Stomach smooth muscle (tissue), 2 donors: ENCODE measurements around the gene CLEC2L.

Experiments used
- H3K27ac ChIP-seq: one replicate; pipeline ENCODE4 v1.7.0; 2013; ENCODE audit warnings: mild to moderate bottlenecking, low read length, inconsistent platforms
- H3K27me3 ChIP-seq, 2 donors: one replicate each; pipeline ENCODE4 v1.7.0; 2013; ENCODE audit warnings: low read length in 2 of 2; ENCODE audit not compliant: insufficient read depth in 2 of 2, control insufficient read depth in 1 of 2
- H3K36me3 ChIP-seq, 2 donors: one replicate each; pipeline ENCODE4 v1.7.0; 2013; ENCODE audit warnings: low read length in 2 of 2; ENCODE audit not compliant: control insufficient read depth in 2 of 2, insufficient read depth in 2 of 2
- H3K4me1 ChIP-seq: one replicate; pipeline ENCODE4 v1.7.0; 2013; ENCODE audit warnings: low read length; ENCODE audit not compliant: control insufficient read depth, insufficient read depth
- H3K4me3 ChIP-seq, 2 donors: one replicate each; pipeline ENCODE4 v1.7.0; 2013; ENCODE audit warnings: low read length in 2 of 2
- H3K9ac ChIP-seq, 2 donors: one replicate each; pipeline ENCODE4 v1.7.0; 2013; ENCODE audit warnings: low read length in 2 of 2, mild to moderate bottlenecking in 1 of 2
- H3K9me3 ChIP-seq, 2 donors: one replicate each; pipeline ENCODE4 v1.7.0; 2013; ENCODE audit warnings: low read length in 2 of 2; ENCODE audit not compliant: control insufficient read depth in 2 of 2
- donor health status: healthy.
- donor health status: Pancreatic carcinoma.

CLEC2L gene

GRCh38 chr7:139559364-139560105, 36.0 kb downstream of the CLEC2L start:
- H3K4me1 ChIP-seq, result no peaks in the 10 kb centered on the region
- no peaks in the 10 kb centered on the region for H3K36me3 ChIP-seq
- H3K27ac ChIP-seq, result no peak overlapping the region
- peaks cover 0 to 2% of the 10 kb centered on the region in 2 donors for H3K27me3 ChIP-seq
- H3K9me3 ChIP-seq, result no peaks in the 10 kb centered on the region
- no peak overlapping the region for H3K4me3 ChIP-seq
- no peak overlapping the region for H3K9ac ChIP-seq

GRCh38 chr7:139560199-139560598, 36.7 kb downstream of the CLEC2L start:
- Histone ChIP-seq H3K4me1 (no peaks in the 10 kb centered on the region), H3K27ac (no peak overlapping the region), H3K36me3 (no peaks in the 10 kb centered on the region), H3K9me3 (no peaks in the 10 kb centered on the region), H3K9ac (no peak overlapping the region), H3K4me3 (no peak overlapping the region), H3K27me3 (peaks cover 0 to 2% of the 10 kb centered on the region in 2 donors)

- H3K4me1 ChIP-seq, result no peaks in the 10 kb centered on the region
- H3K36me3 ChIP-seq, result no peaks in the 10 kb centered on the region
- H3K4me3 ChIP-seq, result no peak overlapping the region
- H3K27ac ChIP-seq, result no peak overlapping the region
- H3K9me3 ChIP-seq, result no peaks in the 10 kb centered on the region
- no peak overlapping the region for H3K9ac ChIP-seq
- H3K27me3 ChIP-seq, result peaks cover 0 to 2% of the 10 kb centered on the region in 2 donors
These were observed 37.2 kb downstream of the CLEC2L start for GRCh38 chr7:139560678-139561077.

GRCh38 chr7:139562491-139562890, 39.0 kb downstream of the CLEC2L start:
- no peak overlapping the region for H3K27ac ChIP-seq
- no peak overlapping the region for H3K4me3 ChIP-seq
- peaks cover 0 to 2% of the 10 kb centered on the region in 2 donors for H3K27me3 ChIP-seq
- H3K9me3 ChIP-seq, result no peaks in the 10 kb centered on the region
- no peak overlapping the region for H3K9ac ChIP-seq
- no peaks in the 10 kb centered on the region for H3K36me3 ChIP-seq
- no peaks in the 10 kb centered on the region for H3K4me1 ChIP-seq

- Histone ChIP-seq H3K4me3 (no peak overlapping the region), H3K4me1 (no peaks in the 10 kb centered on the region), H3K36me3 (no peaks in the 10 kb centered on the region), H3K27ac (no peak overlapping the region), H3K9me3 (no peaks in the 10 kb centered on the region), H3K9ac (no peak overlapping the region), H3K27me3 (peaks cover 0 to 2% of the 10 kb centered on the region in 2 donors)
These were observed 39.6 kb downstream of the CLEC2L start for GRCh38 chr7:139562961-139563565.

- Histone ChIP-seq H3K27ac (no peak overlapping the region), H3K4me3 (no peak overlapping the region), H3K36me3 (no peaks in the 10 kb centered on the region), H3K9me3 (no peaks in the 10 kb centered on the region), H3K4me1 (no peaks in the 10 kb centered on the region), H3K27me3 (peaks cover 0 to 1% of the 10 kb centered on the region in 2 donors), H3K9ac (no peak overlapping the region)
These were observed 40.4 kb downstream of the CLEC2L start for GRCh38 chr7:139563856-139564255.

- H3K27ac ChIP-seq, result no peak overlapping the region
- no peaks in the 10 kb centered on the region for H3K27me3 ChIP-seq
- no peaks in the 10 kb centered on the region for H3K4me1 ChIP-seq
- no peaks in the 10 kb centered on the region for H3K9me3 ChIP-seq
- H3K36me3 ChIP-seq, result no peaks in the 10 kb centered on the region
- no peak overlapping the region for H3K4me3 ChIP-seq
- H3K9ac ChIP-seq, result no peak overlapping the region
These were observed 42.6 kb downstream of the CLEC2L start for GRCh38 chr7:139566075-139566474.

- Histone ChIP-seq H3K27ac (no peak overlapping the region), H3K4me3 (no peak overlapping the region), H3K9ac (no peak overlapping the region), H3K36me3 (no peaks in the 10 kb centered on the region), H3K9me3 (no peaks in the 10 kb centered on the region), H3K4me1 (no peaks in the 10 kb centered on the region), H3K27me3 (no peaks in the 10 kb centered on the region)
These were observed 43.5 kb downstream of the CLEC2L start for GRCh38 chr7:139566736-139567646.

- Histone ChIP-seq H3K9ac (no peak overlapping the region), H3K27me3 (no peaks in the 10 kb centered on the region), H3K27ac (no peak overlapping the region), H3K4me1 (no peaks in the 10 kb centered on the region), H3K9me3 (no peaks in the 10 kb centered on the region), H3K4me3 (no peak overlapping the region), H3K36me3 (no peaks in the 10 kb centered on the region)
These were observed 44.3 kb downstream of the CLEC2L start for GRCh38 chr7:139567647-139568345.

- H3K9me3 ChIP-seq, result no peaks in the 10 kb centered on the region
- H3K27ac ChIP-seq, result no peak overlapping the region
- H3K9ac ChIP-seq, result no peak overlapping the region
- H3K4me3 ChIP-seq, result no peak overlapping the region
- no peaks in the 10 kb centered on the region for H3K4me1 ChIP-seq
- H3K36me3 ChIP-seq, result peaks cover 0 to 4% of the 10 kb centered on the region in 2 donors
- no peaks in the 10 kb centered on the region for H3K27me3 ChIP-seq
These were observed 44.8 kb downstream of the CLEC2L start for GRCh38 chr7:139568346-139568675.
